ENCODE results near the gene TNFRSF19. TPM values are rescaled to one million over a fixed set of nuclear protein-coding genes. Genes with fewer than 3 reads are reported as not detected.

Gene TNFRSF19
- total RNA-seq, 2 donors from 2014 or later = 21.2 to 74.1 TPM

- Histone ChIP-seq H3K36me3 (peaks cover 0 to 2% of the 10 kb centered on the region in 2 donors), H3K4me3 (no peak overlapping the region), H3K27ac (peak overlapping the region in 1 of 2 donors; percentile 25), H3K4me1 (replicated peaks) (peaks cover 4% of the 10 kb centered on the region), H3K9me3 (no peaks in the 10 kb centered on the region), H3K27me3 (replicated peaks; ENCODE audit: insufficient read depth) (no peaks in the 10 kb centered on the region)
- TF ChIP-seq POLR2A (IDR thresholded peaks at IDR 0.05) = no peak
- no peak for TF ChIP-seq CTCF (IDR thresholded peaks at IDR 0.05)
- TF ChIP-seq POLR2AphosphoS5 (IDR thresholded peaks at IDR 0.05) = no peak
- no peak for DNase-seq (ENCODE audit: low spot score)
- 60% methylated on average over 9 of the region's 9 CpGs for WGBS
- intact Hi-C loops (cut with DNase I) = no loop called here
These were observed 90.0 kb downstream of the TNFRSF19 start for GRCh38 chr13:23660249-23660648.

GRCh38 chr13:23666582-23666981 is 96.4 kb downstream of the TNFRSF19 start:
- DNase-seq (ENCODE audit: low spot score) = no peak
- TF ChIP-seq POLR2A (IDR thresholded peaks at IDR 0.05) (no peak), POLR2AphosphoS5 (IDR thresholded peaks at IDR 0.05) (no peak), CTCF (IDR thresholded peaks at IDR 0.05) (no peak)
- Histone ChIP-seq H3K27me3 (replicated peaks; ENCODE audit: insufficient read depth) (no peaks in the 10 kb centered on the region), H3K36me3 (peaks cover 0 to 2% of the 10 kb centered on the region in 2 donors), H3K4me1 (replicated peaks) (no peaks in the 10 kb centered on the region), H3K4me3 (no peak overlapping the region), H3K27ac (no peak overlapping the region), H3K9me3 (no peaks in the 10 kb centered on the region)
- intact Hi-C loops (cut with DNase I) = no loop called here
- 75% methylated on average over 8 of the region's 8 CpGs for WGBS

- H3K9me3 ChIP-seq = no peaks in the 10 kb centered on the region
- peaks cover 0 to 2% of the 10 kb centered on the region in 2 donors for H3K36me3 ChIP-seq
- 95% methylated on average over 6 of the region's 6 CpGs for WGBS
- H3K27ac ChIP-seq = no peak overlapping the region
- H3K4me3 ChIP-seq = no peak overlapping the region
- TF ChIP-seq POLR2AphosphoS5 (IDR thresholded peaks at IDR 0.05) (no peak), CTCF (IDR thresholded peaks at IDR 0.05) (no peak), POLR2A (IDR thresholded peaks at IDR 0.05) (no peak)
- no peaks in the 10 kb centered on the region for H3K27me3 ChIP-seq (replicated peaks; ENCODE audit: insufficient read depth)
- H3K4me1 ChIP-seq (replicated peaks) = no peaks in the 10 kb centered on the region
- intact Hi-C loops (cut with DNase I) = no loop called here
- DNase-seq (ENCODE audit: low spot score) = no peak
These were observed 97.5 kb downstream of the TNFRSF19 start for GRCh38 chr13:23667750-23668149.

- DNase-seq (ENCODE audit: low spot score) = no peak
- Histone ChIP-seq H3K4me1 (replicated peaks) (no peaks in the 10 kb centered on the region), H3K36me3 (peaks cover 0 to 2% of the 10 kb centered on the region in 2 donors), H3K4me3 (no peak overlapping the region), H3K27ac (no peak overlapping the region), H3K9me3 (no peaks in the 10 kb centered on the region), H3K27me3 (replicated peaks; ENCODE audit: insufficient read depth) (no peaks in the 10 kb centered on the region)
- 95% methylated on average over 9 of the region's 9 CpGs for WGBS
- no peak for TF ChIP-seq CTCF (IDR thresholded peaks at IDR 0.05)
- TF ChIP-seq POLR2AphosphoS5 (IDR thresholded peaks at IDR 0.05) = no peak
- TF ChIP-seq POLR2A (IDR thresholded peaks at IDR 0.05) = no peak
- intact Hi-C loops (cut with DNase I) = no loop called here
These were observed 98.3 kb downstream of the TNFRSF19 start for GRCh38 chr13:23668562-23668961.

GRCh38 chr13:23670793-23671192 is 100.6 kb downstream of the TNFRSF19 start:
- no peaks in the 10 kb centered on the region for H3K27me3 ChIP-seq (replicated peaks; ENCODE audit: insufficient read depth)
- intact Hi-C loops (cut with DNase I) = loop anchor here (5.0 kb wide), 1 partner anchor 43 kb away; no protein-coding TSS in a partner anchor
- H3K27ac ChIP-seq = no peak overlapping the region
- TF ChIP-seq POLR2AphosphoS5 (IDR thresholded peaks at IDR 0.05) = no peak
- TF ChIP-seq CTCF (IDR thresholded peaks at IDR 0.05) = no peak
- TF ChIP-seq POLR2A (IDR thresholded peaks at IDR 0.05) = no peak
- H3K9me3 ChIP-seq = no peaks in the 10 kb centered on the region
- H3K36me3 ChIP-seq = no peaks in the 10 kb centered on the region
- WGBS = 83% methylated on average over 7 of the region's 7 CpGs
- no peak for DNase-seq (ENCODE audit: low spot score)
- no peaks in the 10 kb centered on the region for H3K4me1 ChIP-seq (replicated peaks)
- no peak overlapping the region for H3K4me3 ChIP-seq

Data from prostate gland (tissue), 2 donors.